Vagina (tissue), 2 donors: ENCODE data around the gene SLC39A9. TPM values are rescaled to one million over a fixed set of nuclear protein-coding genes. Genes with fewer than 3 reads are reported as not detected.
"Not testable (repeated sequence)": the region's sequence is repeated elsewhere in the genome, so short reads cannot be mapped to it uniquely, and the experiment has no call there.

Experiments
- DNase-seq, 2 donors: peaks; one replicate each; pipeline ENCODE4 v3.0.0-alpha.2; 2017; ENCODE audit errors: extremely low spot score in 2 of 2
- H3K27ac ChIP-seq: fragments of 200-600 bp; sonication (generic); one replicate; pipeline ENCODE4 v1.5.1; 2019
- H3K27me3 ChIP-seq: fragments of 200-600 bp; sonication (generic); one replicate; pipeline ENCODE4 v1.5.1; 2019
- H3K36me3 ChIP-seq, 2 donors: fragments of 200-600 bp; sonication (generic); one replicate each; pipeline ENCODE4 v1.5.1; 2017 to 2019
- H3K4me1 ChIP-seq: fragments of 200-600 bp; sonication (generic); one replicate; pipeline ENCODE4 v1.5.1; 2019
- H3K4me3 ChIP-seq, 2 donors: fragments of 200-600 bp; sonication (generic); 1 replicate in 1 of 2; 2 replicates in 1 of 2; pipeline ENCODE4 v1.5.1; 2016 to 2019
- H3K9me3 ChIP-seq: fragments of 200-600 bp; sonication (generic); one replicate; pipeline ENCODE4 v1.5.1; 2019
- POLR2A ChIP-seq, 2 donors: fragments of 450-650 bp; IDR thresholded peaks; one replicate each; pipeline ENCODE4 v1.6.1; 2017; ENCODE audit warnings: antibody characterized with exemption in 2 of 2, mild to moderate bottlenecking in 2 of 2, moderate library complexity in 2 of 2
- POLR2AphosphoS5 ChIP-seq, 2 donors: sonication (generic); formaldehyde crosslinking; IDR thresholded peaks; one replicate each; pipeline ENCODE4 v1.9.0; 2017; ENCODE audit warnings: antibody characterized with exemption in 2 of 2, mild to moderate bottlenecking in 2 of 2, low read depth in 1 of 2; ENCODE audit not compliant: insufficient read depth in 1 of 2
- intact Hi-C: fragments of 100-400 bp; cut with DNase I; formaldehyde crosslinking; loops from one replicate; pipeline ENCODE4 v1.15.1; 2023
- total RNA-seq: library from RNA; depleted of rRNA; stranded (reverse); fragments of >200 nt; gene quantifications from one replicate; pipeline ENCODE4 v1.2.3, GENCODE V29; 2016
- TF ChIP-seq, protein P1 (sequence below), 3 experiments: fragments of 450-650 bp in 2 of 3; fragments of 200-600 bp in 1 of 3; sonication (generic) in 1 of 3; IDR thresholded peaks; one replicate each; pipeline ENCODE4 v1.5.1; 2017 to 2019; ENCODE audit warnings: antibody characterized with exemption in 3 of 3, mild to moderate bottlenecking in 2 of 3, moderate library complexity in 2 of 3

Gene SLC39A9
- total RNA-seq, 1 donor from 2014 or later, result 46.7 TPM

DNA sequence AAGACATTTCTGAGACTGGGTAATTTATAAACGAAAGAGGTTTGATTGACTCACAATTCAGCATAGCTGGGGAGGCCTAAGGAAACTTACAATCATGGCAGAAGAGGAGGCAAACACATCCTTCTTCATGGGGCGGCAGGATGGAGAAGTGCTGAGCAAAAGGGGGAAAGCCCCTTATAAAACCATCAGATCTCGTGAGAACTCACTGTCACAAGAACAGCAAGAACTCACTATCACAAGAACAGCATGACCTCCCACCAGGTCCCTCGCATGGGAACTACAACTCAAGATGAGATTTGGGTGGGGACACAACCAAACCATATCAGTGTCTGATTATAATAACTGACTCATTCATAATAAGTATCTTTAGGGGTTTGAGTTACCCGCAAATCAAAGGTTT lies 6.4 kb downstream of the SLC39A9 start:
- Histone ChIP-seq H3K27me3 (no peaks in the 10 kb centered on the region), H3K4me3 (no peak overlapping the region), H3K9me3 (no peaks in the 10 kb centered on the region), H3K4me1 (peaks cover 28% of the 10 kb centered on the region), H3K27ac (no peak overlapping the region), H3K36me3 (no peaks in the 10 kb centered on the region)
- DNase-seq, result no peak
- TF ChIP-seq POLR2A (IDR thresholded peaks at IDR 0.05) (no peak), POLR2AphosphoS5 (IDR thresholded peaks at IDR 0.05; ENCODE audit: insufficient read depth in 1 of 2, low read depth in 1 of 2) (no peak)
- TF ChIP-seq, protein P1, sequence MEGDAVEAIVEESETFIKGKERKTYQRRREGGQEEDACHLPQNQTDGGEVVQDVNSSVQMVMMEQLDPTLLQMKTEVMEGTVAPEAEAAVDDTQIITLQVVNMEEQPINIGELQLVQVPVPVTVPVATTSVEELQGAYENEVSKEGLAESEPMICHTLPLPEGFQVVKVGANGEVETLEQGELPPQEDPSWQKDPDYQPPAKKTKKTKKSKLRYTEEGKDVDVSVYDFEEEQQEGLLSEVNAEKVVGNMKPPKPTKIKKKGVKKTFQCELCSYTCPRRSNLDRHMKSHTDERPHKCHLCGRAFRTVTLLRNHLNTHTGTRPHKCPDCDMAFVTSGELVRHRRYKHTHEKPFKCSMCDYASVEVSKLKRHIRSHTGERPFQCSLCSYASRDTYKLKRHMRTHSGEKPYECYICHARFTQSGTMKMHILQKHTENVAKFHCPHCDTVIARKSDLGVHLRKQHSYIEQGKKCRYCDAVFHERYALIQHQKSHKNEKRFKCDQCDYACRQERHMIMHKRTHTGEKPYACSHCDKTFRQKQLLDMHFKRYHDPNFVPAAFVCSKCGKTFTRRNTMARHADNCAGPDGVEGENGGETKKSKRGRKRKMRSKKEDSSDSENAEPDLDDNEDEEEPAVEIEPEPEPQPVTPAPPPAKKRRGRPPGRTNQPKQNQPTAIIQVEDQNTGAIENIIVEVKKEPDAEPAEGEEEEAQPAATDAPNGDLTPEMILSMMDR (IDR thresholded peaks at IDR 0.05), result no peak
- intact Hi-C loops, result no loop called here

DNA sequence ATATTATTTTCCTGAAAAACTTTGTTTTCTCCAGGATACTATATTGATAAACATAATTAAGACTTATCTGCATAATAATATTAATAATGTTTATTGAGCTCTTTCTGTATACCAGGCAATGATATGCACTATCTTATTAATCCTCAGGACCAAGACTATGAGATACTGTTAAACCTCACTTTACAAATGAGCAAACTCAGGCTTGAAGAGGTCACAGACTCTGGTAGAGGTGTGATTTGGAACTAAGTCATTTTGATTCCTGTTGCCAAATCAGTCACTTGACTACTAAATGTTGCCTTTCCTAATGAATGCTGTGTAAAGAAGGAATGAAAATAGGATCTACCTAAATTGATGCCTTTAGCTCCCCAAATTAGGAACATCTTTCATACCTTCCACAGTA lies 7.3 kb downstream of the SLC39A9 start:
- Histone ChIP-seq H3K27ac (no peak overlapping the region), H3K9me3 (no peaks in the 10 kb centered on the region), H3K4me1 (peaks cover 20% of the 10 kb centered on the region), H3K36me3 (no peaks in the 10 kb centered on the region), H3K4me3 (no peak overlapping the region), H3K27me3 (no peaks in the 10 kb centered on the region)
- intact Hi-C loops, result no loop called here
- TF ChIP-seq POLR2A (IDR thresholded peaks at IDR 0.05) (no peak), POLR2AphosphoS5 (IDR thresholded peaks at IDR 0.05; ENCODE audit: insufficient read depth in 1 of 2, low read depth in 1 of 2) (no peak)
- TF ChIP-seq, protein P1 (IDR thresholded peaks at IDR 0.05), result no peak
- DNase-seq, result no peak

DNA sequence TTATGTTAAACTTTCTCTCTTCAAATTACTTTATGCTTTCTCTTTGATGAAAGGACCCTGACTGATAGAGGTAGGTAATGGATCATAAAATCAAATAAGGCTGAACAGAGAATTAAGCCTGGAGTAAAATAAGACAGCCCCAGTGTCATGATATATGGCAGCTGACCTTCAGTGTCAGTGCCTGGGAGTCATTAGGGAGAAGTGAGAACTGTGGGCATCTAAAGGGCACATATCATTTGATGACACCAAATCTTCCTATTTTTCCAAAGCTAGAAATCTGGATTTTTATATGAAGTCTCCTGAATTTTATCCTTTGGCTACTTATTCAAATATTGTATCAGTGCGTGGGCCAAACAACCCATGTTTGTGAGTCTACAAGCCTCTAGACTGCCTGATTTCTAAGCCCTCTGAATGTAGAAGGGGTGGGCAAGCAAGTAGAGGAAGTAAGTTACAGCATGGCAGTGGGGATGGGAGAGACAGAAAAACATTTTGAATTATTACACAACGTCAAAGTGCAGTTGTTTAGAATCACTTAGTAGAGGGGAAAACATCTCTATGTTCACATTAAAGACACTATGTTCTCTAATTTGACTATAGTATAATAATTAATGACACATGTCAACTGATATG lies 10.0 kb downstream of the SLC39A9 start:
- H3K36me3 ChIP-seq, result no peaks in the 10 kb centered on the region
- no peak for DNase-seq
- no peaks in the 10 kb centered on the region for H3K27me3 ChIP-seq
- no peak overlapping the region for H3K27ac ChIP-seq
- intact Hi-C loops, result no loop called here
- no peak overlapping the region for H3K4me3 ChIP-seq
- H3K4me1 ChIP-seq, result no peaks in the 10 kb centered on the region
- TF ChIP-seq POLR2AphosphoS5 (IDR thresholded peaks at IDR 0.05; ENCODE audit: insufficient read depth in 1 of 2, low read depth in 1 of 2) (no peak), POLR2A (IDR thresholded peaks at IDR 0.05) (no peak)
- TF ChIP-seq, protein P1 (IDR thresholded peaks at IDR 0.05), result no peak
- H3K9me3 ChIP-seq, result no peaks in the 10 kb centered on the region

DNA sequence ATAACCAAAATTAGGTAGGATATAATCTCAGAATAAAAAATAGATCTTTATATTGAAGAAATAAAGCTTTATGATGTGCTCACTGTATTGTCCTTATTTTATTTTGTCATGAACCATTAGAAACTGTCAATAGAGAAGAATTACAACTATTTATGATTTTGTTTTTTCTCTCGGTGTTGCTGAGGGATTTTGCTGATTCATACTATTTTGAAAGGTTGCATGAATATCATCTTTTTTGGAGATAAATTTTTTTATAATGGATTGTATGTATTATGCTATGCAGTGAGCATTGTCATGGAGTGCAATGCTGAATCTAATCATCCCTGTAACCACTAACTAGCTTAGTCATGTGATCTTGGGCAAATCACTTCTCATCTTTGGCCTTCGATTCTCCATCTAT lies 15.0 kb downstream of the SLC39A9 start:
- no peak for TF ChIP-seq POLR2AphosphoS5 (IDR thresholded peaks at IDR 0.05; ENCODE audit: insufficient read depth in 1 of 2, low read depth in 1 of 2)
- TF ChIP-seq, protein P1 (IDR thresholded peaks at IDR 0.05), result no peak
- no peak for TF ChIP-seq POLR2A (IDR thresholded peaks at IDR 0.05)
- intact Hi-C loops, result no loop called here
- H3K9me3 ChIP-seq, result no peaks in the 10 kb centered on the region
- no peak overlapping the region for H3K4me3 ChIP-seq
- no peak for DNase-seq
- H3K36me3 ChIP-seq, result no peaks in the 10 kb centered on the region
- no peak overlapping the region for H3K27ac ChIP-seq
- H3K4me1 ChIP-seq, result no peaks in the 10 kb centered on the region
- H3K27me3 ChIP-seq, result no peaks in the 10 kb centered on the region

DNA sequence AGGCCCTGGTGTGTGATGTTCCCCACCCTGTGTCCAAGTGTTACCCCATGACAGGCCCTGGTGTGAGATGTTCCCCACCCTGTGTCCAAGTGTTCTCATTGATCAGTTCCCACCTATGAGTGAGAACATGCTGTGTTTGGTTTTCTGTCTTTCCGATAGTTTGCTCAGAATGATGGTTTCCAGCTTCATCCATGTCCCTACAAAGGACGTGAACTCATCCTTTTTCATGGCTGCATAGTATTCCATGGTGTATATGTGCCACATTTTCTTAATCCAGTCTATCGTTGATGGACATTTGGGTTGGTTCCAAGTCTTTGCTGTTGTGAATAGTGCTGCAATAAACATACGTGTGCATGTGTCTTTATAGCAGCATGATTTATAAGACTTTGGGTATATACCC lies 17.6 kb downstream of the SLC39A9 start:
- H3K27me3 ChIP-seq, intact Hi-C loops, H3K4me1 ChIP-seq, H3K27ac ChIP-seq, H3K36me3 ChIP-seq, H3K9me3 ChIP-seq, DNase-seq, H3K4me3 ChIP-seq: not testable (repeated sequence)
